H9 (cell line): ENCODE data around the gene CCDC71. TPM values are rescaled to one million over a fixed set of nuclear protein-coding genes. Genes with fewer than 3 reads are reported as not detected.

Source experiments
- DNase-seq: peaks from one replicate; pipeline ENCODE4 v3.0.0-alpha.2; 2017
- H2AFZ ChIP-seq: one replicate; pipeline ENCODE4 v1.6.1; 2013; ENCODE audit warnings: mild to moderate bottlenecking, low read length, control low read depth, moderate library complexity
- H2AK5ac ChIP-seq: 2 replicates; pipeline ENCODE4 v1.6.1; 2013; ENCODE audit warnings: low read length, control low read depth, mixed read lengths; ENCODE audit not compliant: insufficient read length
- H2BK120ac ChIP-seq: one replicate; pipeline ENCODE4 v1.6.1; 2013; ENCODE audit warnings: low read depth, mild to moderate bottlenecking, low read length, control low read depth, inconsistent platforms; ENCODE audit not compliant: poor library complexity, severe bottlenecking
- H2BK12ac ChIP-seq: 2 replicates; pipeline ENCODE4 v1.6.1; 2013; ENCODE audit warnings: low read length, control low read depth, mixed read lengths, low read depth; ENCODE audit not compliant: insufficient read length
- H2BK15ac ChIP-seq: 2 replicates; pipeline ENCODE4 v1.6.1; 2013; ENCODE audit warnings: low read depth, low read length, control low read depth
- H2BK20ac ChIP-seq: one replicate; pipeline ENCODE4 v1.6.1; 2013; ENCODE audit warnings: low read depth, mild to moderate bottlenecking, low read length, control low read depth, inconsistent platforms; ENCODE audit not compliant: poor library complexity, severe bottlenecking
- H2BK5ac ChIP-seq: 2 replicates; pipeline ENCODE4 v1.6.1; 2013; ENCODE audit warnings: low read length, control low read depth, mixed read lengths; ENCODE audit not compliant: insufficient read length
- H3K14ac ChIP-seq: 2 replicates; pipeline ENCODE4 v1.6.1; 2013; ENCODE audit warnings: low read length, control low read depth; ENCODE audit not compliant: insufficient read depth
- H3K18ac ChIP-seq: 2 replicates; pipeline ENCODE4 v1.6.1; 2013; ENCODE audit warnings: low read depth, mild to moderate bottlenecking, mixed read lengths, low read length, control low read depth; ENCODE audit not compliant: insufficient read length
- H3K23ac ChIP-seq: 2 replicates; pipeline ENCODE4 v1.6.1; 2013; ENCODE audit warnings: low read length, control low read depth, mixed read lengths, low read depth; ENCODE audit not compliant: insufficient read length
- H3K23me2 ChIP-seq: 2 replicates; pipeline ENCODE4 v1.6.1; 2013; ENCODE audit warnings: low read depth, mild to moderate bottlenecking, mixed read lengths, low read length, control low read depth; ENCODE audit not compliant: insufficient read length, poor library complexity, severe bottlenecking
- H3K27ac ChIP-seq: 2 replicates; pipeline ENCODE4 v1.5.1; 2013; ENCODE audit warnings: low read length, control low read depth, mixed read lengths, low read depth; ENCODE audit not compliant: insufficient read length
- H3K27me3 ChIP-seq: 2 replicates; pipeline ENCODE4 v1.6.1; 2013; ENCODE audit warnings: low read length, control low read depth, inconsistent platforms; ENCODE audit not compliant: insufficient read depth
- H3K4ac ChIP-seq: 2 replicates; pipeline ENCODE4 v1.6.1; 2013; ENCODE audit warnings: low read depth, mild to moderate bottlenecking, control low read depth, inconsistent platforms, low read length, moderate library complexity
- H3K4me1 ChIP-seq: 2 replicates; pipeline ENCODE4 v1.6.1; 2013; ENCODE audit warnings: low read length, control low read depth, inconsistent platforms; ENCODE audit not compliant: insufficient read depth
- H3K4me2 ChIP-seq: 2 replicates; pipeline ENCODE4 v1.6.1; 2013; ENCODE audit warnings: low read length, control low read depth, mixed read lengths; ENCODE audit not compliant: insufficient read length, insufficient read depth
- H3K56ac ChIP-seq: 2 replicates; pipeline ENCODE4 v1.6.1; 2013; ENCODE audit warnings: low read depth, mild to moderate bottlenecking, mixed read lengths, low read length, control low read depth; ENCODE audit not compliant: insufficient read length
- H3K79me1 ChIP-seq: 2 replicates; pipeline ENCODE4 v1.6.1; 2013; ENCODE audit warnings: low read depth, mild to moderate bottlenecking, moderate library complexity, low read length, control low read depth, inconsistent platforms; ENCODE audit not compliant: insufficient read depth, poor library complexity, severe bottlenecking
- H3K79me2 ChIP-seq: 2 replicates; pipeline ENCODE4 v1.6.1; 2013; ENCODE audit warnings: low read length, control low read depth, inconsistent platforms; ENCODE audit not compliant: insufficient read depth
- H3K9ac ChIP-seq: 2 replicates; pipeline ENCODE4 v1.6.1; 2013; ENCODE audit warnings: low read length, control low read depth, mixed read lengths; ENCODE audit not compliant: insufficient read length; ENCODE audit errors: extremely low read depth
- H3K9me3 ChIP-seq: one replicate; pipeline ENCODE4 v1.6.1; 2013; ENCODE audit warnings: low read depth, low read length, inconsistent platforms; ENCODE audit not compliant: control insufficient read depth
- H3T11ph ChIP-seq: one replicate; pipeline ENCODE4 v1.6.1; 2013; ENCODE audit warnings: mild to moderate bottlenecking, low read length, control low read depth, inconsistent platforms
- H4K20me1 ChIP-seq: one replicate; pipeline ENCODE4 v1.6.1; 2013; ENCODE audit not compliant: control insufficient read depth, insufficient read length, insufficient read depth
- H4K5ac ChIP-seq: 2 replicates; pipeline ENCODE4 v1.6.1; 2013; ENCODE audit warnings: low read depth, mild to moderate bottlenecking, mixed read lengths, low read length, control low read depth; ENCODE audit not compliant: insufficient read length
- H4K8ac ChIP-seq: replicated peaks from 2 replicates; pipeline ENCODE4 v1.6.1; 2013; ENCODE audit warnings: low read length, control low read depth, mixed read lengths, low read depth; ENCODE audit not compliant: insufficient read length
- H4K91ac ChIP-seq: 2 replicates; pipeline ENCODE4 v1.6.1; 2013; ENCODE audit warnings: low read depth, mild to moderate bottlenecking, moderate library complexity, mixed read lengths, low read length, control low read depth; ENCODE audit not compliant: insufficient read length
- H3K27ac Mint-ChIP-seq, 3 experiments: 2 replicates in 2 of 3; 3 replicates in 1 of 3; pipeline ENCODE4 v1.8.0; 2020 to 2021; ENCODE audit warnings: mixed read lengths in 3 of 3, mild to moderate bottlenecking in 1 of 3, moderate library complexity in 1 of 3
- H3K27me3 Mint-ChIP-seq: 2 replicates; pipeline ENCODE4 v1.8.0; 2021; ENCODE audit warnings: low read depth, mild to moderate bottlenecking, moderate library complexity, mixed read lengths
- H3K36me3 Mint-ChIP-seq, 3 experiments: 2 replicates in 2 of 3; 3 replicates in 1 of 3; pipeline ENCODE4 v1.8.0; 2020 to 2021; ENCODE audit warnings: low read depth in 3 of 3, mixed read lengths in 3 of 3; ENCODE audit not compliant: insufficient read depth in 1 of 3
- H3K4me1 Mint-ChIP-seq, 2 experiments: 2 replicates each; pipeline ENCODE4 v1.8.0; 2020; ENCODE audit warnings: mixed read lengths in 2 of 2
- H3K4me3 Mint-ChIP-seq, 2 experiments: 2 replicates in 1 of 2; 3 replicates in 1 of 2; pipeline ENCODE4 v1.8.0; 2020 to 2021; ENCODE audit warnings: mild to moderate bottlenecking in 2 of 2, mixed read lengths in 2 of 2, moderate library complexity in 1 of 2
- H3K9me3 Mint-ChIP-seq, 2 experiments: 2 replicates in 1 of 2; 3 replicates in 1 of 2; pipeline ENCODE4 v1.8.0; 2020; ENCODE audit warnings: mild to moderate bottlenecking in 2 of 2, mixed read lengths in 2 of 2, moderate library complexity in 1 of 2
- CTCF ChIP-seq: fragments of 200-600 bp; sonication (generic); conservative IDR thresholded peaks from 3 replicates; pipeline ENCODE4 v1.8.0; 2021; ENCODE audit warnings: antibody characterized with exemption, mild to moderate bottlenecking
- WGBS: extraction: QIAGEN DNeasy Blood & Tissue Kit; methylation state at CpG from one replicate; pipeline ENCODE4 v1.1.7; 2013; ENCODE audit warnings: missing lambda C conversion rate, low lambda C conversion rate, mixed read lengths; ENCODE audit not compliant: insufficient read length; ENCODE audit errors: extremely low coverage; 5-methylcytosine and 5-hydroxymethylcytosine counted together
- total RNA-seq: library from RNA; stranded (reverse); gene quantifications from 2 replicates; pipeline ENCODE4 v1.2.1, GENCODE V29; 2021

Gene CCDC71
- total RNA-seq, 1 experiment from 2014 or later, result 27.6 TPM

- no peak for TF ChIP-seq CTCF
- H3K4me3 Mint-ChIP-seq, result no peak overlapping the region
- peaks cover 14% of the 10 kb centered on the region for H3K27me3 Mint-ChIP-seq
- no peak overlapping the region for H2AK5ac ChIP-seq
- H3K27me3 ChIP-seq, result no peaks in the 10 kb centered on the region
- no peak overlapping the region for H4K5ac ChIP-seq
- no peak overlapping the region for H3K4me2 ChIP-seq
- H3K4me1 ChIP-seq, result no peaks in the 10 kb centered on the region
- no peak overlapping the region for H2BK120ac ChIP-seq
- no peak overlapping the region for H2BK5ac ChIP-seq
- H3T11ph ChIP-seq, result no peak overlapping the region
- H3K14ac ChIP-seq, result no peak overlapping the region
- no peaks in the 10 kb centered on the region for H4K20me1 ChIP-seq
- no peaks in the 10 kb centered on the region for H3K79me1 ChIP-seq
- peaks cover 4 to 5% of the 10 kb centered on the region in 2 experiments; a peak in 3 of 4 replicates for H3K4me1 Mint-ChIP-seq
- WGBS, result no CpG with 5 or more reads among the region's 1 CpG
- H4K8ac ChIP-seq, result no peak overlapping the region
- no peaks in the 10 kb centered on the region; the same call in 1 of the 2 replicates for H3K79me2 ChIP-seq
- H3K36me3 Mint-ChIP-seq, result no peaks in the 10 kb centered on the region
- H3K9me3 ChIP-seq, result no peaks in the 10 kb centered on the region
- no peak for DNase-seq
- H3K23ac ChIP-seq, result no peak overlapping the region
- no peak overlapping the region for H3K27ac ChIP-seq
- peaks cover 6 to 9% of the 10 kb centered on the region in 2 experiments for H3K9me3 Mint-ChIP-seq
- no peak overlapping the region for H3K56ac ChIP-seq
- H2AFZ ChIP-seq, result no peak overlapping the region
- H2BK12ac ChIP-seq, result no peak overlapping the region
- no peak overlapping the region for H4K91ac ChIP-seq
- H3K9ac ChIP-seq, result no peak overlapping the region
- no peak overlapping the region for H3K4ac ChIP-seq
- H3K23me2 ChIP-seq, result no peaks in the 10 kb centered on the region
- H2BK20ac ChIP-seq, result no peak overlapping the region
- H3K27ac Mint-ChIP-seq, result no peak overlapping the region
- H3K18ac ChIP-seq, result no peak overlapping the region
- no peak overlapping the region for H2BK15ac ChIP-seq
Measured at GRCh38 chr3:49183873-49184272, 17.7 kb upstream of the CCDC71 start.
